H9 (cell line): ENCODE data around the gene NUDT8. TPM values are rescaled to one million over a fixed set of nuclear protein-coding genes. Genes with fewer than 3 reads are reported as not detected.

Experiments used
- DNase-seq: peaks from one replicate; pipeline ENCODE4 v3.0.0-alpha.2; 2017
- H2AFZ ChIP-seq: one replicate; pipeline ENCODE4 v1.6.1; 2013; ENCODE audit warnings: mild to moderate bottlenecking, low read length, control low read depth, moderate library complexity
- H2AK5ac ChIP-seq: 2 replicates; pipeline ENCODE4 v1.6.1; 2013; ENCODE audit warnings: low read length, control low read depth, mixed read lengths; ENCODE audit not compliant: insufficient read length
- H2BK120ac ChIP-seq: one replicate; pipeline ENCODE4 v1.6.1; 2013; ENCODE audit warnings: low read depth, mild to moderate bottlenecking, low read length, control low read depth, inconsistent platforms; ENCODE audit not compliant: poor library complexity, severe bottlenecking
- H2BK12ac ChIP-seq: 2 replicates; pipeline ENCODE4 v1.6.1; 2013; ENCODE audit warnings: low read length, control low read depth, mixed read lengths, low read depth; ENCODE audit not compliant: insufficient read length
- H2BK15ac ChIP-seq: 2 replicates; pipeline ENCODE4 v1.6.1; 2013; ENCODE audit warnings: low read depth, low read length, control low read depth
- H2BK20ac ChIP-seq: one replicate; pipeline ENCODE4 v1.6.1; 2013; ENCODE audit warnings: low read depth, mild to moderate bottlenecking, low read length, control low read depth, inconsistent platforms; ENCODE audit not compliant: poor library complexity, severe bottlenecking
- H2BK5ac ChIP-seq: 2 replicates; pipeline ENCODE4 v1.6.1; 2013; ENCODE audit warnings: low read length, control low read depth, mixed read lengths; ENCODE audit not compliant: insufficient read length
- H3K14ac ChIP-seq: 2 replicates; pipeline ENCODE4 v1.6.1; 2013; ENCODE audit warnings: low read length, control low read depth; ENCODE audit not compliant: insufficient read depth
- H3K18ac ChIP-seq: 2 replicates; pipeline ENCODE4 v1.6.1; 2013; ENCODE audit warnings: low read depth, mild to moderate bottlenecking, mixed read lengths, low read length, control low read depth; ENCODE audit not compliant: insufficient read length
- H3K23ac ChIP-seq: 2 replicates; pipeline ENCODE4 v1.6.1; 2013; ENCODE audit warnings: low read length, control low read depth, mixed read lengths, low read depth; ENCODE audit not compliant: insufficient read length
- H3K23me2 ChIP-seq: 2 replicates; pipeline ENCODE4 v1.6.1; 2013; ENCODE audit warnings: low read depth, mild to moderate bottlenecking, mixed read lengths, low read length, control low read depth; ENCODE audit not compliant: insufficient read length, poor library complexity, severe bottlenecking
- H3K27ac ChIP-seq: 2 replicates; pipeline ENCODE4 v1.5.1; 2013; ENCODE audit warnings: low read length, control low read depth, mixed read lengths, low read depth; ENCODE audit not compliant: insufficient read length
- H3K27me3 ChIP-seq: 2 replicates; pipeline ENCODE4 v1.6.1; 2013; ENCODE audit warnings: low read length, control low read depth, inconsistent platforms; ENCODE audit not compliant: insufficient read depth
- H3K4ac ChIP-seq: 2 replicates; pipeline ENCODE4 v1.6.1; 2013; ENCODE audit warnings: low read depth, mild to moderate bottlenecking, control low read depth, inconsistent platforms, low read length, moderate library complexity
- H3K4me1 ChIP-seq: 2 replicates; pipeline ENCODE4 v1.6.1; 2013; ENCODE audit warnings: low read length, control low read depth, inconsistent platforms; ENCODE audit not compliant: insufficient read depth
- H3K4me2 ChIP-seq: 2 replicates; pipeline ENCODE4 v1.6.1; 2013; ENCODE audit warnings: low read length, control low read depth, mixed read lengths; ENCODE audit not compliant: insufficient read length, insufficient read depth
- H3K56ac ChIP-seq: 2 replicates; pipeline ENCODE4 v1.6.1; 2013; ENCODE audit warnings: low read depth, mild to moderate bottlenecking, mixed read lengths, low read length, control low read depth; ENCODE audit not compliant: insufficient read length
- H3K79me1 ChIP-seq: 2 replicates; pipeline ENCODE4 v1.6.1; 2013; ENCODE audit warnings: low read depth, mild to moderate bottlenecking, moderate library complexity, low read length, control low read depth, inconsistent platforms; ENCODE audit not compliant: insufficient read depth, poor library complexity, severe bottlenecking
- H3K79me2 ChIP-seq: 2 replicates; pipeline ENCODE4 v1.6.1; 2013; ENCODE audit warnings: low read length, control low read depth, inconsistent platforms; ENCODE audit not compliant: insufficient read depth
- H3K9ac ChIP-seq: 2 replicates; pipeline ENCODE4 v1.6.1; 2013; ENCODE audit warnings: low read length, control low read depth, mixed read lengths; ENCODE audit not compliant: insufficient read length; ENCODE audit errors: extremely low read depth
- H3K9me3 ChIP-seq: one replicate; pipeline ENCODE4 v1.6.1; 2013; ENCODE audit warnings: low read depth, low read length, inconsistent platforms; ENCODE audit not compliant: control insufficient read depth
- H3T11ph ChIP-seq: one replicate; pipeline ENCODE4 v1.6.1; 2013; ENCODE audit warnings: mild to moderate bottlenecking, low read length, control low read depth, inconsistent platforms
- H4K20me1 ChIP-seq: one replicate; pipeline ENCODE4 v1.6.1; 2013; ENCODE audit not compliant: control insufficient read depth, insufficient read length, insufficient read depth
- H4K5ac ChIP-seq: 2 replicates; pipeline ENCODE4 v1.6.1; 2013; ENCODE audit warnings: low read depth, mild to moderate bottlenecking, mixed read lengths, low read length, control low read depth; ENCODE audit not compliant: insufficient read length
- H4K8ac ChIP-seq: replicated peaks from 2 replicates; pipeline ENCODE4 v1.6.1; 2013; ENCODE audit warnings: low read length, control low read depth, mixed read lengths, low read depth; ENCODE audit not compliant: insufficient read length
- H4K91ac ChIP-seq: 2 replicates; pipeline ENCODE4 v1.6.1; 2013; ENCODE audit warnings: low read depth, mild to moderate bottlenecking, moderate library complexity, mixed read lengths, low read length, control low read depth; ENCODE audit not compliant: insufficient read length
- H3K27ac Mint-ChIP-seq, 3 experiments: 2 replicates in 2 of 3; 3 replicates in 1 of 3; pipeline ENCODE4 v1.8.0; 2020 to 2021; ENCODE audit warnings: mixed read lengths in 3 of 3, mild to moderate bottlenecking in 1 of 3, moderate library complexity in 1 of 3
- H3K27me3 Mint-ChIP-seq: 2 replicates; pipeline ENCODE4 v1.8.0; 2021; ENCODE audit warnings: low read depth, mild to moderate bottlenecking, moderate library complexity, mixed read lengths
- H3K36me3 Mint-ChIP-seq, 3 experiments: 2 replicates in 2 of 3; 3 replicates in 1 of 3; pipeline ENCODE4 v1.8.0; 2020 to 2021; ENCODE audit warnings: low read depth in 3 of 3, mixed read lengths in 3 of 3; ENCODE audit not compliant: insufficient read depth in 1 of 3
- H3K4me1 Mint-ChIP-seq, 2 experiments: 2 replicates each; pipeline ENCODE4 v1.8.0; 2020; ENCODE audit warnings: mixed read lengths in 2 of 2
- H3K4me3 Mint-ChIP-seq, 2 experiments: 2 replicates in 1 of 2; 3 replicates in 1 of 2; pipeline ENCODE4 v1.8.0; 2020 to 2021; ENCODE audit warnings: mild to moderate bottlenecking in 2 of 2, mixed read lengths in 2 of 2, moderate library complexity in 1 of 2
- H3K9me3 Mint-ChIP-seq, 2 experiments: 2 replicates in 1 of 2; 3 replicates in 1 of 2; pipeline ENCODE4 v1.8.0; 2020; ENCODE audit warnings: mild to moderate bottlenecking in 2 of 2, mixed read lengths in 2 of 2, moderate library complexity in 1 of 2
- WGBS: extraction: QIAGEN DNeasy Blood & Tissue Kit; methylation state at CpG from one replicate; pipeline ENCODE4 v1.1.7; 2013; ENCODE audit warnings: missing lambda C conversion rate, low lambda C conversion rate, mixed read lengths; ENCODE audit not compliant: insufficient read length; ENCODE audit errors: extremely low coverage; 5-methylcytosine and 5-hydroxymethylcytosine counted together
- total RNA-seq: library from RNA; stranded (reverse); gene quantifications from 2 replicates; pipeline ENCODE4 v1.2.1, GENCODE V29; 2021
- TF ChIP-seq, protein P1 (sequence below): fragments of 200-600 bp; sonication (generic); conservative IDR thresholded peaks from 3 replicates; pipeline ENCODE4 v1.8.0; 2021; ENCODE audit warnings: antibody characterized with exemption, mild to moderate bottlenecking

Gene NUDT8
- total RNA-seq, 1 experiment from 2014 or later = 6.5 TPM

DNA sequence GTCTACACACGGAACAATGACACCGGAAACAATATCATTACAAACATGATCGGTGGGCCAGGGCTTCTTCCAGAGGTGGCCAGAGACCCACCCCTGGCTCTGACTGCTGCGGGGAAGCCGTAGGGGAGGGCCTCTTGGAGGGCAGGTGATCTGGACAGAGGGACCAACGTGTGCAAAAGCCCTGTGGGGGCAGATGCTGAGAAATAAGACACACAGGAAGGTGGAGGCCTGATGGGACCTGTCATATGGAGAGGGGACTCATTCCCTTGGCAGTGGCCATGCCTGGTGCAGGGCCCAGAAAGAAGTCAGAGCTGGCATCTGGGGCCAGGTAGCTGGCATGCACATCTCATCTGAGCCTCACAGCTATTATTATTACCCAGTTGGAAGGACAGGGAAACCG lies 43.6 kb upstream of the NUDT8 start:
- Histone ChIP-seq H3K14ac (no peak overlapping the region), H3K79me2 (no peaks in the 10 kb centered on the region), H3T11ph (no peak overlapping the region), H3K23me2 (no peaks in the 10 kb centered on the region), H3K79me1 (no peaks in the 10 kb centered on the region), H3K56ac (no peak overlapping the region), H2BK15ac (no peak overlapping the region), H3K23ac (no peak overlapping the region), H2AK5ac (no peak overlapping the region), H2AFZ (no peak overlapping the region), H2BK120ac (no peak overlapping the region), H2BK5ac (no peak overlapping the region), H3K27ac (no peak overlapping the region), H4K20me1 (no peaks in the 10 kb centered on the region), H4K8ac (no peak overlapping the region), H3K27me3 (no peaks in the 10 kb centered on the region), H4K91ac (no peak overlapping the region), H3K4me1 (no peaks in the 10 kb centered on the region; the same call in 1 of the 2 replicates), H2BK20ac (no peak overlapping the region), H3K9ac (no peak overlapping the region), H3K18ac (no peak overlapping the region), H3K4me2 (no peak overlapping the region), H3K9me3 (no peaks in the 10 kb centered on the region), H3K4ac (no peak overlapping the region), H2BK12ac (no peak overlapping the region), H4K5ac (no peak overlapping the region)
- H3K4me1 Mint-ChIP-seq = peaks cover 4 to 13% of the 10 kb centered on the region in 2 experiments
- H3K27me3 Mint-ChIP-seq = peaks cover 29% of the 10 kb centered on the region
- H3K27ac Mint-ChIP-seq = peak overlapping the region in 1 of 3 experiments; percentile 74; a peak in 1 of 7 replicates
- H3K4me3 Mint-ChIP-seq = no peak overlapping the region
- H3K9me3 Mint-ChIP-seq = peaks cover 0 to 3% of the 10 kb centered on the region in 2 experiments; a peak in 2 of 5 replicates
- H3K36me3 Mint-ChIP-seq = no peaks in the 10 kb centered on the region
- DNase-seq = no peak
- TF ChIP-seq, protein P1, sequence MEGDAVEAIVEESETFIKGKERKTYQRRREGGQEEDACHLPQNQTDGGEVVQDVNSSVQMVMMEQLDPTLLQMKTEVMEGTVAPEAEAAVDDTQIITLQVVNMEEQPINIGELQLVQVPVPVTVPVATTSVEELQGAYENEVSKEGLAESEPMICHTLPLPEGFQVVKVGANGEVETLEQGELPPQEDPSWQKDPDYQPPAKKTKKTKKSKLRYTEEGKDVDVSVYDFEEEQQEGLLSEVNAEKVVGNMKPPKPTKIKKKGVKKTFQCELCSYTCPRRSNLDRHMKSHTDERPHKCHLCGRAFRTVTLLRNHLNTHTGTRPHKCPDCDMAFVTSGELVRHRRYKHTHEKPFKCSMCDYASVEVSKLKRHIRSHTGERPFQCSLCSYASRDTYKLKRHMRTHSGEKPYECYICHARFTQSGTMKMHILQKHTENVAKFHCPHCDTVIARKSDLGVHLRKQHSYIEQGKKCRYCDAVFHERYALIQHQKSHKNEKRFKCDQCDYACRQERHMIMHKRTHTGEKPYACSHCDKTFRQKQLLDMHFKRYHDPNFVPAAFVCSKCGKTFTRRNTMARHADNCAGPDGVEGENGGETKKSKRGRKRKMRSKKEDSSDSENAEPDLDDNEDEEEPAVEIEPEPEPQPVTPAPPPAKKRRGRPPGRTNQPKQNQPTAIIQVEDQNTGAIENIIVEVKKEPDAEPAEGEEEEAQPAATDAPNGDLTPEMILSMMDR = no peak
- no CpG with 5 or more reads among the region's 7 CpGs for WGBS
